NCI-H524 treated with DMSO at 0.1 percent for 48 hours (cell line): ENCODE measurements around the gene POLR1D.

Source experiments
- DNase-seq: peaks from one replicate; lab custom pipeline; 2025; lab: John Stamatoyannopoulos, UW

Gene POLR1D, protein sequence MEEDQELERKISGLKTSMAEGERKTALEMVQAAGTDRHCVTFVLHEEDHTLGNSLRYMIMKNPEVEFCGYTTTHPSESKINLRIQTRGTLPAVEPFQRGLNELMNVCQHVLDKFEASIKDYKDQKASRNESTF

DNA sequence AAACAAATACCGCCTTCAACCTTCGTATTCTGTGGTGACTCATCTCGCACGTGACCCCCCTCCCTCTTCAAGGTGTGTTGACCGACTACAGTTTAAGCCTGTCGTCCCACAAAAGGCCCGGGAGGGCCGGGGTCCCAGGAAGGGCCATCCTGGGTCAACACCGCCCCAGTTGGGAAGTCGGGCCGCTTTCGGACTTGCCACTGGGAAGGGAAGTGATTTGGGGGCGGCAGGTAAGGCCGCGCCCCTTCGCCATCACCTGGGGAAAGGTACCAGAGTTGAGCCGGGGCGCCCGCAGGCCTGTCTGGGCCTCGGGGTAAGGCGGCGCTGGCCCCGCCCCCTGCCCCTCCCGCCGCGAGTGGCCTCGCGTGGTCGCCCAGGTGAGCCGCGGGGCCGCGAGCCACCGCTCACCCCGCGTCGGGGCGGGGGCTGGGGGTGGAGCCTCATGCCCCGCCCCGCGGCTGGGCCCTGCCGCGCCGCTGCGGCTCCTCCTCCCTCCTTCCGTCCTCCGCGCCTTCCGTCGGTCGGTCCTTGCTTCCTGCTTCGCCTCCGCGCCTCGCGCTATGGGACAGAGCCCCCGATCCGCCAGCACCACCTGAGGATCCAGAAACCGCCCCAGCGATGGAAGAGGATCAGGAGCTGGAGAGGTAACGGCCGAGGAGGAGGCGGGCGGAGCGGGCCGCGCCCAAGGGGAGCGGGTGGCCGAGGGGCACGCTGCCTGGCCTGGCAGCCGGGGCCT lies at the start of gene POLR1D:
Gene POLR1D, plus strand, starts transcription at position 527 of the 736 bp plus-strand sequence. Its CDS starts 92 bp downstream, at position 619.
- DNase-seq = no peak

DNA sequence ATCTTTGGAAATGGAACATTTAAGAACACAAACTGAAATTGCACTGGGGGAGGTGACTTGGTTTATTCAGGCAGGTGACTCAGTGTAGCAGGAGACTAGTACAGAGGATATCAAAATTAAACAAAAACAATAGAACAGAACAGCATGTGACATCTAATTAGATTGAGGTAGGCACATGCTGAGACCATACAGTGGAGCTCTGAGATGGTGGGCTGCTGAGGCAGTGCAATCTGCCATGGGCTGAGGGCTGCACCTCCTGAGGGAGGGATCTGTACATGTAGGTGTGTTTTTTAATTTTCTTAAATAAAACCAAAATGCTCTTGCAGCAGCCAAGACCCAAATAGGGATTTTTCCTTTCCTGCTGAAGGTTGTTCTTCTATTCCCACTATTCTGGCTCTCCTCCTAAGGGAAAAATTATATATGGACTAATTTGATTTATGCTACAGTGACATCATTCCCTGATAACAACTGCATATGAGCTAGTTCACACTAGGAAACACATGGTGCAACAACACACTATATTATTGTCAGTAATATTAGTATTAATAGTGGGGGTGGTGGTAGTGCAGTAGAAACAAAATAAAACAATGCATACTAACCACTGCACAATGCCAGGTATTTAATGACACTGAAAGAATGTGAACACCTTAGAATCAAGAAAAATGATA lies 49.3 kb upstream of the POLR1D start:
- no peak for DNase-seq

DNA sequence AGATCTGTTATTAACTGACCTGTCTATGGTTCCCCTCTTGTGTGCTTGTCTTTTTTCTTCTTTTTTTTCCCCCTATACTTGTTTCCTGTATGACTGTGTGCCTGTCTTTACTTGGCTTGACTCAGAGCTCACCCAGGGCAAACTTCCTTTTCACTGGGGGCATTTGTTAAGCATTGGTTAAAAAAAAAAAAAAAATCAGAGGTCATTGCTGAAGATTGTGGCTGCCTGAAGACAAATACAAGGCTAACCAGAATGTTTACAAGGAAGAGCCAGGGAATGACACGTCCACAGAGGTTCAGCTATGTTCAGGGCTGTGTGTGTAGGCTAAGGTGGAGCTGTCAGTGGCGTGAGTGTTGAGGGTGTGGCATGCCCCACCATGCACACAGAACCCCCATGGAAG lies 48.4 kb upstream of the POLR1D start:
- no peak for DNase-seq

DNA sequence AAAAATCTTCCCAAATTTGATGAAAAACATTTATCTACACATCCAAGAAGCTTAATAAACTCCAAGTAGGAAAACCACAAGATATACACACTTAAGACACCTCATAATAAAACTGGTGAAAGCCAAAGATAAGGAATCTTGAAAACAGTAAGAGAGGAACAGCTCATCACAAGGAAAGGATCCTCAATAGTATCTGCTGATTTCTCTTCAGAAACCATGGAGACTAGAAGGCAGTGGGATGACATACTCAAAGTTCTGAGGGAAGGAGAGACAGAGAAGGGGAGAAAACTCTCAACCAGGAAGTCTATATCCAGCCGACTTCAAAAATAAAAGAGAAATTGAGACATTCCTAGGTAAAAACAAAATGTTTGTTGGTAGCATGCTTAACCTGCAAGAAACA lies 47.0 kb upstream of the POLR1D start:
- no peak for DNase-seq

DNA sequence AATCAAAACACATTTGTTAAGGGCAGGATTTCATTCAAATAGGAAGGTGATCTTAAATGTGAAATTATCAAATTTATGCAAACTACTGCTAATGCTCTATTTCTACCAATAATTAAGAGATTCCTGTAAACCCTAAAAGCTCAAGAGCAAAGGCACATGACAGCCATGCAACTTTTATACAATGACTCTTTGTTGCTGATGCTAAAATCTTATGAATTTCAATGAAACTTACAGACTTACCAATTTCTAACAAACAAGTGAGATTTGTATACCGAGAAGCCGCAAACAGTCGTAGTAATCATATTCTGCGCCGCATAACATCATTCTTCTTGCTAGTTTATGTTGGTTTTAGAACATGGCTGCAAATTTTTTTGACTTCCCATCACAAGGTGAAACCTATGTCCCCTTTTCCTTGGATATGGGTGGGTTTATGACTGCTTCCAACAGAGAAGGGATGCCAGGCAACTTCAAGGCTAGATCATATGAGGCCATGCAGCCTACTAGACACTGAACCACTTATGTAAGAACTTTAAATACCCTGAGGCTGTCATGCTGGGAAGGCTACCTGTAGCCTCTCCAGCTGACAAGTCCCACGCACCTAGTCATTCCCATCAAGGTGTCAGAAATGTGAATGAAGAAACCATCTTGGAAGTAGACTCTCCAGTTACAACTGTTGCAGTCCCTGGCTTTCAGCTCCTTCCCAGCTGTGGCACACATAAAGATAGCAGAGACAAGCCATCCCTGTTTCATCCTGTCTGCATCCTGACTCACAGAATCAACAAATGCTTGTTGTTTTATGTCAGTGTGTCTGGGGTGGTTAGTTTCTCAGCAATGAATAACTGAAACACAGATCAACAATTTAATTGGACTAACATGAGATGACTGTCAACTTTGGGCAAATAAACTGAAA lies 43.3 kb upstream of the POLR1D start:
- DNase-seq = no peak

DNA sequence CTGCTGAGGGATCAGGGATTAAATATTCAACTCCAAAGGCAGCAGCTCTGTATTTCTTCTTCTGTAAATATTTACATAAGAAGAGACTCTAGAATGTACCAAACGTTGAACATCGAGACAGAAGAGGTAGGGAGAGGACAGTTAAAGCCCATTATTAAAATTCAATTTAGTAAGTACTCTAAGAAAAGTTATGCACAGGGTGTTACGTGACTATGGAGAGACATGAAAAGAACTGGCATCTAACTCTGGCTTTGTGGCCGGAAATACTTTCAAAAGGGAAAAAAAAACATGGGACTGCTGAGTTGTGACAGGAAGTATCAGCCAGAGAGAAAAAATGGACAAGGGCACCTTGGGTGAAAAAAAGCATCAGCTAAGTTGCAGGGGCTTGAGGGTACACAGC lies 38.0 kb upstream of the POLR1D start:
- no peak for DNase-seq

DNA sequence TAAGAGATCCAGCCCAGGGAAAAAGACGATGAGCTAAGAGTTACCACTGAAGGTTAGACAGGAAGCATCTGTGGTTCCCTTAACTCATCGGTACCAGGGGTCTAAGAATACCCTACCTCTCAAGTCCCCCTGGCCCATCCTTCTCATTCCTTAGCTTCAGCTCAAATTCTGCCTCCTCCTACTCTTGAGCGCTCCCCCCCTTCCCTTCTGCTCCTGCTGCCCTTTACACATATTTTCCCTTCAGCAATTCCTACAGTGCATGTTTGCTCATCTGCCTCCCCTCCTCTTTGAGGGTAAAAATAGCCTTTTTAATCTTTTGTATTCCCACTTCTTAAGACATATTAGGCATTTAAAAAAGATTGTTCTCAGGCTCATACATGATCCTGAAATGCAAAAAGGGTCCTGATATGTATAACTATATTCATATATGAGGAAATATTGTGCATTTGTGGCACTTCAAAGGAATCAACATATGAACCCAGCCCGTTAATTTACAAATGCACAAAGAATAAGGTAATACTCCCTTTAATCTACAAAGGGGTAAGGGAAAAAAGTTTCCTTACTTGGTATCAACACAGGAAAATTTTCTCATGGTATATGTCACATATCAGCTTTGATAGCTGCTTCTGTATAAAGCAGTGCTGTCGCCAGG lies 34.5 kb upstream of the POLR1D start:
- DNase-seq = no peak

DNA sequence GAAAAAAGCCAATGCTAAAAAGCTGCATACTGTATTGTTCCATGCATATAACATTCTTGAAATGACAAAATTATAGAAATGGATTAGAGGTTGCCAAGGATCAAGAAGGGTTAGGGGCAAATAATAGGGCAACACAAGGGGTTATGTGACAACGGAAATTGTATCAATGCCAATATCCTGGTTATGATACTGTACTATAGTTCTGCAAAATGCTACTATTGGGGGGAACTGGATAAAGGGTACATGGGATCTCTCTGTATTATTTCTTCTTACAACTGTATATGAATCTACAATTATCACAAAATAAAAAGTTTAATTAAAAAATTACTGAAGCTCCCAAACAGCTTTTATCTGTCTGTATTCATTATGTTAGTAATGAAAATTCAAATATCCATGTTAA lies 33.3 kb upstream of the POLR1D start:
- DNase-seq = no peak

DNA sequence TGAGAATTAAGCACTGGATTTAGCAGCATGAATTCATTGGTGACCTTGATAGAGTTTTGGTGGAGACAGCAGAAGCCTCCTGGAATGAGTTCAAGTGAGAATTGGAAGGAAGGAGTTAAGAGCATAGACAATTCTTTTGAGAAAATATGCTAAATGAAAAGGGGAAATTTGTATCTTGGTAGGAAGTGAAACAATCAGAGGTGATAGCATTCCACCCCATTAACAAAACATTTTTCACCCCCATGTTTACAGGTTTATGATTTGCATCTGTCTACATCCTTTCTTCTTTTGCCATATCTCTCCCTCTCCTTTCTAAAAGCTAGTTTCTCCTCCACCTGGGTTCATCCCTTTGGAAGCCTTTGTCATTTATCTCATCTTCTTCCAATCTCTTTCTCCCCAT lies 28.8 kb upstream of the POLR1D start:
- no peak for DNase-seq

DNA sequence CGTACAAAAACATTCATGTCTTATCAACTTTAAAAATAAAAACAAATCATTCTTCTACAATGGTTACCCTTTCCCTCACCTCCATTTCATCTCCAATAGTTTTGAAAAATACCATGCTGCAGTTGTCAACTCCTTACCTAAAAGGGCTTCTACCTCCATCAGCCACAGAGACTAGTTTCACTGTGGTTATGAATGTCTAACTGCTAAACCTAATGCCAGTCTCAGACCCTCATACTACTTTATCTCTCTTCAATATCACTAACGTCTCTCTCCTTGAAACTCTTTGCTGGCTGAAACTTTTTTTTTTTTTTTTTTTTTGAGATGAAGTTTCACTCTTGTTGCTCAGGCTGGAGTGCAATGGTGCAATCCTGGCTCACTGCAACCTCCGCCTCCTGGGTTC lies 28.4 kb upstream of the POLR1D start:
- no peak for DNase-seq

DNA sequence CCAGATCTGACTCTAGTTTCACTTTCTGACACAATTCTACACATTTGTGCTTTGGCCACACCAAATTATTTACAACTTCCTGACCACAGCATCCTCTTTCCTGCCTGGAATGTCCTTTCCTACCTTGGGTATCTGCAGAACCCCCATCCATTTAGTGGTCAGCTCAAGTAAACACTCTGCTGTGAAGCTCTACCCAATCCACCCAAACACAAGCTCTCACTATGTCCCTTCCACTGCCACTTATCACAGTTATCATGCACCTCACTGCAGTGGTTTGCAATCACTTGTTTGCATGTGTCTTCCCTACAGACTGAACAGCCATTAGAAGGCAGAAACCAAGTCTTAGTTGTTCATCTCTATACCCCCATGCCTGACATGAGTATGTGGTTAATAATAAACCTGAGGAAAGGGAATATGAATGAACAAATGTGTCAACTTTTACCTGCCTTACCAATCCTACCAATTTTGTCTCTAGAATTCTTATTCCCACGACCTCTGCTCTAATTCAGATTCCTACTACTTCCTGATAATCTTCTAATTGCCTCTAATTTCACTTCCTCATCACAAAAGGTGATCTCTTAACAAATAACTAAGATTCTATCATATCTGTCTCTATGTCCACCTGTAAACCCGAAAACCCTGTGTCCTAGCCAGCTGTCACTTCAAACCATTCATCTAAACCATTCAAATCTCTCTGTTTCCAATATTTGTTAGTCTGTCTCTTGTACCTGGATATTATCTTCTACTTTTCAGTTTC lies 26.5 kb upstream of the POLR1D start:
- no peak for DNase-seq

DNA sequence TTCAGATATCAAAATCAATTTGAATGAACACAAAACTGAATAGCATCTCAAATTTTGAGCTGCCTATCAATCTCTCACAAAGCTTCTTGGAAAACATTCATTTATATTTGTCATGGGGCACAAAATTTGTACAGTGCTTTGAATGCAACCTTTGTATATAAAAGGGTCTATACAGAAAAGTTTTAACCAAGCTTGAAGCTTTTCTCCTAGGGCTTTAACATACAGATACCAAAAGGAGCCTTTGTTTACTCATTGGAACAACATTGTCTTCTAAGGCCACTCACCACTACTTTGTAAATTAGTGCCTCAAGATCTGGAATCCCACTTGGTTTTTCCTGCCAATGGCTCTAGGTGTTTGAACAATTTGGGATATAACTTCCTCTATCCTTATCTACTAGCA lies 22.6 kb upstream of the POLR1D start:
- DNase-seq = no peak

DNA sequence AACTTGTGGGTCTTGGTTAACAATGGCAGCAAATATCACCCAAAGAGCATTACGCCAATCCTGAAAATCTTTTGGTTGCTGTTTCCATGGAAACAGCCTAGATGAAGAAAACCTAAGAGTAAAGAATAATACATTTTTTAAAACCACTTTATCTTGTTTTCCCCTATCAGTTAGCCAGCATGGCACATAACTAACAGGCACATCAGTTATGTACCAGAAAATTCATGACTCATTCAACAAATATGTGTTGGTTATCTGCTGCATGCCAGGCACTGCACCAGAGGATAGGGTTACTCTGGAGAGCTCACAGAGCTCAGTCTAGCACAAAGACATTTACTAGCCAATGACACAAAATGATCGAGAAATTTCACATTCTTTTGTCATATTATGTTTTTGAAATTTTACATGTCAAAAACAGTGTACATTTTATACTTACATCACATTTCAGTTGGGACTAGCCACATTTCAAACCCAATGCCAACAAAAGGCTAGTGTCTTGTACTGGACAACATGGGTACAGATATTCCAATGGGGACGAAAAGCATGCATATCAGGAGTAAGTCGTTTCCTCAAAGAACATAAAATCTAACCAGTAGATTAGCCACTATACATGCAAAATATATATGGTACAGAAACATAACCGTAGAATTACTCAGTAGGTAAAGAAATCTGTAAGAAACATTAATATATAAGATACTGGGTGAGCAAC lies 21.7 kb upstream of the POLR1D start:
- DNase-seq = no peak

DNA sequence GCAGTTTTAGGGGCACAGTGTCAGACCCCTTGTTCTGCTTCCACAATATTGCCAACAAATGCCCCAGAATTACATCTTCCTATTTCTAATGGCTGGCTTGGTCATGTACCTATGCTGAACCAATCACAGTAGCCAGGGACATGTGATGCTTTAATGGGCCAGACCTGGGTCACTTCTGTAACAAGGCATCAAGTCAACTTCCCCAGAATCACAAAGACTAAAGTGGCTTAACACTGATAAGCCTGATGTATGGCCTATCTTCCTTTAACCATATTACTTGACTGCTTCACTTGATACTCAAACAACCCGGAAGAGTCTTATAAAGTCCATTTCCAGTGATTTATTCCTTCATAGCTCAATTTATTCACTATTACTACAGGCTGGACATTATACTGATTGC lies 21.0 kb upstream of the POLR1D start:
- no peak for DNase-seq

DNA sequence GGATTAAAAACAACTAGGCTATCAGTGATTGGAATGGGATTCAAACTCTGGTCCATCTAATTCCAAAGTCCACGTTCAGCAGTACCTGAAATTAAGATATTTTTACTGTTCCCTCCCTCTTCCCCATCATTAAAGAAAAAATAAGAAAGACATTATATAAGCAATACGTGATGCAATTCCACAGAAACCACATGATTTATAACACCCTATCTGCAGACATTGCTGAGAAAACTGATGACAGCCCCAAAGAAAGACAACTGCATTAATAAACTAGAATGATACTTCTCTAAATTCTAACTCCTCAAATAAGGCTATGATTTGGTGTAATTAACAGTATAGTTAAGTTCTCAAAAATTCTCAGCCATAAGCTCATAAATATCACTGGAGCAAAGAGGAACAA lies 20.5 kb upstream of the POLR1D start:
- DNase-seq = no peak

DNA sequence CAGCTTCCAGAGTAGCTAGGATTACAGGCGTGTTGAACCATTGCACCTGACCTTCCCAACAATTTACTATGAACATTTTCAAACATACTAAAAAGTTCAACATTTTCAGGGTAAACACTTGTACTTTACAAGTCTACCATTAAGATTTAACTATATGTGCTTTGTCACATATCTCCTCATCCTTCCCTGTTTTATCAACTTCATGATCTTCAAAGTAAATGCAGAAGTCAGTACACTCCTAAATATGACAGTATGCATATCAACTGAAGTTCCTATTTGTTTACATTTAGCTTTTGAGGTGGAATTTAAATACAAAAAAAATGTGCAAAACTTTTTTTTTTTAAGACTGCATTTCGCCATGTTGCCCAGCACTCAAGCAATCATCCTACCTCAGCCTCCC lies 19.9 kb upstream of the POLR1D start:
- DNase-seq = no peak

DNA sequence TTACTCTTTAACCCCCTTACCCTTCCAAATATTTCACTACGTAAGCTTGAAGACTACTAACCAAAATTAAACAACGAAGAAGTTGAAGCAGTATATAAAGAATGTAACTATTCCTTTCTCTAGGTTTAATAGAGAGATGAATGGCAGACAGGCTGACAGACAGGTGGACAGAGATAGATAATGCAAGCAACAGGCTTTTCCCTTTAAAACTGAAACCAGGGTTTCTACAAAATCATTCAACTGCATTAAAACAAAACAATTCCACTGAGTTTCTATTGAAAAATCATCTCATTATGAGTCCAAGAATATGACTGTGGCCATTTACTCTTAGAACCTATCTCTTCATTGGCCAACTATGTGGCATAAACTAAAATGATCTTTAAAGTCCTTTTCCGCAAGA lies 16.6 kb upstream of the POLR1D start:
- DNase-seq = no peak

DNA sequence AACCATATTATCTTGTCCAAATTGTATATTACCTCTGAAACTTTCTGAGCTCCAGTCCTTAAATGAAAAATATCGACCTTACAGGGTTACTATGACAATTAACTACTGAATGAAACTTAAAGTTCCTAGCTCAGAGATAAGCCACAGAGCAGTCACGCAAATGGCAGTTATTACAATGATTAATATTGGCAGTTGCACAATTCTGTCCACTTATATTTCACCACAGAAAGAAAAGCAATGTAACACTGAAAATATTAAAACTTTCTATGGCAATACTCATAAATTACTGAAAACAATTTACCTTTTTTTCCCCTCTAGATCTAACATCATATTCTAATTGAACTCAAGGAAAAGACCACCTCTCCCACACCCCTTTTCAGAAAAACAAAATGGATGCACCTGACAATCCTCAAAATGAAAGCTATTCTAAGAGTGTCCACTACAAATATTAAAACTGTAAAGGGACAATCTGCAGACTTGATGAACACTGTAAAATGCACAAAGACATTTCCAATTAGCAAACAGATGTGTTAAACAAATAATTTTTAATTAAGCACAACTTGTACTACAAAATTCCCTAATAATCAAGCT lies 16.0 kb upstream of the POLR1D start:
- DNase-seq = no peak

DNA sequence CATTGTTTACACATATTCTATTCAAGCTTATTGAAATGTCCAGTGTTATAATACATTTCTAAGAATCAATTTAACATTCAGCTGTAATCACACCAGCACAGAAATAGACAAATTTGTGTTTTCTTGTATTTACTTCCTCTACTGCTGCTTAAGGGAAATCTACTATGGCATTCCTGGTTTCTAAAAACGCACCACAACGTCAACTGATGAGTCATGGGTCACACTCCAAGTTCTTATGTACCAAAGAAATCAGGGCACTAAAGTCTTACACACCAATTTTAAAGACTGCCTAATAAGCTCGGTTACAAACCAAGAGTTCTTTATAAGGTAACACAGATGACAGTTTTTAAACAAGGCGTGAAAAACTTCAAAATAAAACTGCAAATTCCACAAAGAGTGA lies 14.6 kb upstream of the POLR1D start:
- DNase-seq = no peak

DNA sequence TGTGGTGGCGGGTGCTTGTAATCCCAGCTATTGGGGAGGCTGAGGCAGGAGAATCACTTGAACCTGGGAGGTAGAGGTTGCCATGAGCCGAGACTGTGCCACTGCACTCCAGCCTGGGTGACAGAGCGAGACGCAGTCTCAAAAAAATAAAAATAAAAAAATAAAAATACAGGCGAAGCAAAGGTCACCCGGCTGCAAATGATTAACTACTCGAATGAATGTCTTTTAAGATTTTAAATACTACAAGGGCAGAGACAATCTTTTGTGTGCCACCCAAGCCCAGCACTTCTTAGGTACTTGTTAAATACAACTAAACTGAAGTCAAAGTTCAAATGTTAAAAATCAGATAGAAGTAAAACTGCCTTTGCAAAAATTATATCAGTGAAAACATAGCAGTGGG lies 8.1 kb upstream of the POLR1D start:
- DNase-seq = no peak
